22Rv1 (cell line): ENCODE measurements around the gene MMP17.

Experiments
- H3K27ac ChIP-seq: fragments of 450-650 bp; 2 replicates; pipeline ENCODE4 v1.5.1; 2017
- CTCF ChIP-seq: fragments of 450-650 bp; IDR thresholded peaks from 2 replicates; pipeline ENCODE4 v1.5.1; 2017; ENCODE audit warnings: mild to moderate bottlenecking
- ZFX ChIP-seq: fragments of 450-650 bp; IDR thresholded peaks from 2 replicates; pipeline ENCODE4 v1.6.1; 2017; ENCODE audit warnings: antibody characterized with exemption, borderline replicate concordance

MMP17 gene

DNA sequence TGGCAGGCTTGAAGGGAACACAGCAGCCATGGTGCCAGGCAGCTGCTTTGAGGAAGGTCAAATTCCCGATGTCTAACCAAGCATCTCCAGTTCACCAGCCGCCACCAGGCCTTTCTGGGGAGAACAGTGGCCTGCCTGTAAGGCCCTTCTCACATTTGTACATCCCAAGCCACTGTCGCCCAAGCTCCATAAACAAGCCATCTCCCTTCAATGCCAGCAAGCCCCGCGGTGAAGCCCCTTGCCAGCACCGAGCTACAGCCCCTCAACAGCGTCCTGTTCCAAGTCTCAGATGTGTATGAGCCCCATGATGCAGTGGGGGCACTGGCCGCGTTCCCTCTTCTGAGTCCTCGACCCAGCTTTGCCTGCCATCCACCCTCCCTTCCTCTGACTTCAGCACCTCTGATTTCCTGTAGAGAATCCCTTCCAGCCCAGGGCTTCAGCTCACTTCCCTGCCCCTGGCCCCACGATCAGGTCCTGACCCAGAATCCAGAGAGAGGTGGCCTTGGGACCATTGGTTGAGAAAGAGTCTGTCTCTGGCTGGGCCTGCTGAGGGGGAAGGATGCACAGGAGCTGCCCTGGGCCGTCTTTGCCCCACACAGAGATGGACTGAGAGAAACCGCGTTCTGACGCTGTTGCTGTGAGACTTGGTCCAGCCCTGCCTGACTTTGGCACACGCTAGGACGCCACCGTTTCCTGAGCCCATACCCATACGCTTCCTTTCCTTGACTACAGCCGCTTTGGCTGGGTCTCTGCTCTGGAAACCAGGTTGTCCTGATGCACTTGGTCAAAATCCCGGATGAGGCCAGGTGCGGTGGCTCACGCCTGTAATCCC, 1.9 kb upstream of the MMP17 start:
- TF ChIP-seq CTCF (no peak), ZFX (no peak)
- H3K27ac ChIP-seq: no peak overlapping the region

GRCh38 chr12:131828671-131829355, 620 bp downstream of the MMP17 start:
- TF ChIP-seq ZFX (no peak), CTCF (no peak)
- H3K27ac ChIP-seq: 0 out of 2 replicates have a peak overlapping the region, but pooled peaks have one; percentile 98

DNA sequence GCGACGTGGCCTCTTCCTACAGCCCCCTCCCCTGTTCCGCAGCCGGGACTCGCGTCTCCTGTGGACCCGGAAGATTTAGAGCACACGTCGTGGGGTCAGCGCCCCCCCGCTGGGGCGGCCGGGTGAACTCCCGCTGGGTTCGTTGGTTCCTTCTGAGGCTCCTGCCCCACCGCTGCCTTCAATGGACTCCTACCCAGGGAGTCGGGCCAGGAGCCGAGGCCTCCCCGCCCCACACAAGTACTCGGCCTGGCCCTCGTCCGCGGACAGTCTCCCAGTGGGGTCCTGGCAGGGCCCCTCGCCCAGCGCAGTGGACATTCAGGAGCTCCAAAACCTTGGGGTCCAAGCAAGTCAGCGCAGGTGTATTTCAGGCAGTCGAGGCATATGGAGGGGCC, 1.2 kb downstream of the MMP17 start:
- TF ChIP-seq CTCF: no peak
- no peak for TF ChIP-seq ZFX
- H3K27ac ChIP-seq: 0 out of 2 replicates have a peak overlapping the region, but pooled peaks have one; percentile 98

DNA sequence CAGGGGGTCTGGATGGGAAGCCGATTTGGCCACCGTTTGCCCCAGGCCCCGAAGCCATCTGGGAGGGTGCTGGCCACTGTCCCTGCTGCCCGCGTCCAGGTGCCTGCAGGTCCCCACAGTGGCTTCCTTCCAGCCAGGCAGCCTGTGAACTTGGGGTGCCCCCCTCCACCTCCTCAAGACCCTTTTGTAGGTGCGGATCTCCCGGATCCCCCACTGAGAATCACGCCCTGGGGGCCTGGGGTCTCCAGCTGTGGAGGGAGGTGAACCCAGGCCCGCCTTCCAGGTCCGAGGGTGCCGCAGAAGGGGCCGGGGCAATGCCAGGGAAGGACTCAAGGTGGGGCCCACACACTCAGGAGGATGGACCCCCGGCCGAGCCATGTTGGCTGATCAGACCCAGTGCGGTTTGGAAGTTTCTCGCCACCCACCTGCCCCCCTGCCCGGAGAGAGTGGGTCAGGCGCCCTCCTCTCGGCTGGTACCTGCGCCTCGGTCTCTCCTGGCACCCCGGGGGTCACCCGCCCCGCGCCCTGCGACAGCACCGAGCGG, 1.7 kb downstream of the MMP17 start:
- no peak for TF ChIP-seq CTCF
- no peak for TF ChIP-seq ZFX

DNA sequence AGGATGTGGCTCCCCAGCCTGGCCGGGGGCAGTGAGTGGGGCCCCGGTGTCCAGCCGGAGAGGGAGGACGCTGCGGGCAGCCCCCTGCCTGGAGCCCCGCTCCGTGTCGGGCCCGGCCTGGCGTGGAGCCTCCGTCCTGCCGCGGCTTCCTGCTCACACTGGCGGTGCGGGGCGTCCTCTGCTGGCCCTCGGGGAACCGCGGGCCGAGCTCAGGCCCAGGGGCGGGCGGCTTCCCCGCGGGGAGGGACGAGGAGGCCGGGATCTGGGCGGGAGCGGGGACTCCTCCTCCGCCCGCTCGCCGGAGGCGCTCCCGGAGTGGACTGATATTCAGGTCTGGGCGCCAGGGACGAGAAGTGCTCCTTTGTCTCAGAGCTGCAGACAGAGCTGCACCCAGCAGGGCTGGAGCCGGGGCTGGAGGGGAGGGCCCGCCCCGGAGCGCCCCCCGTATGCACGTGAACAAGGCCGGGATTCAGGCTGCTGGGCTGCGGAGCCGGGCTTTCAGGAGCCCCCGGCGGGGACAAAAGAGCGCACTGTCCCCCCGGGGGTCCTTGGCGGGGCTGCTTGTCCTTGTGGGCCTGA, 2.2 kb downstream of the MMP17 start:
- peak overlapping the region; percentile 98 for H3K27ac ChIP-seq
- TF ChIP-seq CTCF (peak; percentile 95), ZFX (no peak)

More for the DNA sequence above, 1.7 kb downstream of the MMP17 start:
- peak overlapping the region; percentile 98 for H3K27ac ChIP-seq

DNA sequence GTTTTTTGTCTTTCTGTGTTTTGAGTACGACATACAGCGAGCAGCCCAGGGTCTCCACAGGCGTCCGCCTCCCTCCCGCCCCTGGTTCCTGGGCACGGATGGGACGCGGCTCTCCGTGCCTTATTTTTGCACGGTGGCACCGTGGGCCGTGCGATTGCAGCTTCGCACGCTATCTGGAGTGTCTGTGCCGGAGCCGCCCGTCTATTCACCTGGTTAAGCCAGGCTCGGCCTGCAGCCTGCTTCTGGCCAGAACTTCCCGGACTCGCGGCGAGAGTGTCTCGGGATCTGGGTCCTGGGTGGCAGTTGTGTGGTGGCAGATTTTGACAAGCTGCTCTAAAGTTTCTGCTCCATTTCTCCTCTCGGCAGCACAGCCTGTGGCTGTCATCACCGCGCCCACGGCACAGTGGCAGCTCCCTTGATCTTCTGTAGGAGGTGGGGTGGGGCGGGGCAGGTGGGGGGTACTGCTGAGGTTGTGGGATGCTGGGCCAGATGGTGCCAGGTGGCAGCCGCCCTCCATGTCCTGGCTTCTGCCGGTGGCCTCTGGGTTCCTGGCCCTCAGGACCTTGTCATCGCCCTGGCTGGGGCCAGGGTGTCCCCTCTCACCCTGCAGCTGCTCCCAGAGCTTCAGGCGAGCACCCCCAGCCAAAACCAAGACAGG, 2.9 kb downstream of the MMP17 start:
- peak overlapping the region; percentile 98 for H3K27ac ChIP-seq
- no peak for TF ChIP-seq ZFX
- no peak for TF ChIP-seq CTCF
